Activated naive CD4-positive, alpha-beta T cell treated with anti-CD3 and anti-CD28 coated beads, Interleukin-2, amount 10 ng/mL, durations not matched to agents 5 hours and 36 hours (primary cell): ENCODE measurements around the gene VTN. TPM values are rescaled to one million over a fixed set of nuclear protein-coding genes. Genes with fewer than 3 reads are reported as not detected.

Experiments used
- microRNA-seq: library from miRNA; unstranded; fragments of <30 nt; microRNA quantifications from one replicate; pipeline ENCODE4 v1.2.0, GENCODE V29; 2022; ENCODE audit warnings: borderline microRNAs expressed, borderline replicate concordance
- total RNA-seq, 2 experiments: library from RNA; stranded (reverse); gene quantifications; one replicate each; pipeline ENCODE4 v1.2.3, GENCODE V29; 2021

The VTN gene, protein sequence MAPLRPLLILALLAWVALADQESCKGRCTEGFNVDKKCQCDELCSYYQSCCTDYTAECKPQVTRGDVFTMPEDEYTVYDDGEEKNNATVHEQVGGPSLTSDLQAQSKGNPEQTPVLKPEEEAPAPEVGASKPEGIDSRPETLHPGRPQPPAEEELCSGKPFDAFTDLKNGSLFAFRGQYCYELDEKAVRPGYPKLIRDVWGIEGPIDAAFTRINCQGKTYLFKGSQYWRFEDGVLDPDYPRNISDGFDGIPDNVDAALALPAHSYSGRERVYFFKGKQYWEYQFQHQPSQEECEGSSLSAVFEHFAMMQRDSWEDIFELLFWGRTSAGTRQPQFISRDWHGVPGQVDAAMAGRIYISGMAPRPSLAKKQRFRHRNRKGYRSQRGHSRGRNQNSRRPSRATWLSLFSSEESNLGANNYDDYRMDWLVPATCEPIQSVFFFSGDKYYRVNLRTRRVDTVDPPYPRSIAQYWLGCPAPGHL
- total RNA-seq, result under 1 TPM in 1 of 2 experiments, not detected in 1; 0.14 TPM

GRCh38 chr17:28370035-28370743 is at the start of gene VTN:
Gene VTN (minus strand): TSS chr17:28370307. CDS start chr17:28370203, 104 bp downstream.

GRCh38 chr17:28405632-28406472 is 35.7 kb upstream of the VTN start, which contains the start of gene SLC46A1:
Gene SLC46A1 (minus strand): TSS chr17:28406212. CDS start chr17:28406114, 98 bp downstream.

GRCh38 chr17:28371245-28372202 is 1.4 kb upstream of the VTN start, which contains the start of gene SARM1:
Gene SARM1 (plus strand): TSS chr17:28371694. CDS start chr17:28372033, 339 bp downstream.

GRCh38 chr17:28364665-28365363 is 5.3 kb downstream of the VTN start, which contains the start of gene SEBOX:
Gene SEBOX (minus strand): TSS chr17:28365199. CDS start chr17:28365151, 48 bp downstream.

GRCh38 chr17:28357061-28357900 is 12.8 kb downstream of the VTN start, which contains the start of gene POLDIP2:
Gene POLDIP2 (minus strand): TSS chr17:28357527. CDS start chr17:28357448, 79 bp downstream.

DNA sequence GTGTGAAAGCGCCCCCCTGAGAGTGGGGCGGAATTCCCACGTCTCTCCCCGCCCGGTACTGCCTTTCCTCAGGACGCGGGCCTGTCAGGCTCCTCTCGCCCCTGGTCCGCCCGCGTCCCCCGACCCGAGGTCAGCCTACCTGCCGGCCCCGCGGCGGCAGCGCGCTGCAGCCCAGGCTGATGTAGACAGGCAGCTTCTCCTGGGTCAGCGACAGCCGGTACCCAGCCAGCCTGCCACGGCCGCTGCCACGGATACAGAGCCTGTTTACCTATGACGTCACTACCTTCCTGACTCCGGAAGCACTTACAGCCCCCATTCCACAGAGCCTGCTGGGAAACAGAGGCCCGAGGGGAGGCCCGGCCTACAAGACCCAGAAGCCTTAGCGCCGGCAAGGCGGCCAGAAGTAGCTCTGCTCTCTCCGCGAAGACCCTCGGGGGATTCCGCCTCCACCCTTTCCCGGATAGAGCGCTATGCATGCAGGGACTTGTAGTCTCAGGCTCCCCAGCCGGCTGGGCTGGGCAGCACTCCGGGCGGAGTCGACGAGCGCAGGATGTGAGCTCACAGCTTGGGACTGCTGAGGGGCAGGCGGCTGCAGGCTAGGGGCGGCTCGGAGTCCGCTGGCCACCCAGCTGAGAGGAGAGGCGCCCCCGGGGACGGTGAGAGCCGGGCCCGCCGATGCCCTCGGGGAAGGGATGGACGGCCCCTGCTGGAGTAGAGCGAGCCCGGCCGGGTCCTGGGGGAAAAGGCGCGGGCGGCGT is 34.7 kb downstream of the VTN start, which contains the start of the genes IFT20 and TNFAIP1:
IFT20 (minus strand) TSS at position 272 of the 758 bp plus-strand sequence. CDS start 3,487 bp downstream, outside the sequence.
TNFAIP1 (plus strand) TSS at position 561 of the 758 bp plus-strand sequence. CDS start 3,761 bp downstream, outside the sequence.

DNA sequence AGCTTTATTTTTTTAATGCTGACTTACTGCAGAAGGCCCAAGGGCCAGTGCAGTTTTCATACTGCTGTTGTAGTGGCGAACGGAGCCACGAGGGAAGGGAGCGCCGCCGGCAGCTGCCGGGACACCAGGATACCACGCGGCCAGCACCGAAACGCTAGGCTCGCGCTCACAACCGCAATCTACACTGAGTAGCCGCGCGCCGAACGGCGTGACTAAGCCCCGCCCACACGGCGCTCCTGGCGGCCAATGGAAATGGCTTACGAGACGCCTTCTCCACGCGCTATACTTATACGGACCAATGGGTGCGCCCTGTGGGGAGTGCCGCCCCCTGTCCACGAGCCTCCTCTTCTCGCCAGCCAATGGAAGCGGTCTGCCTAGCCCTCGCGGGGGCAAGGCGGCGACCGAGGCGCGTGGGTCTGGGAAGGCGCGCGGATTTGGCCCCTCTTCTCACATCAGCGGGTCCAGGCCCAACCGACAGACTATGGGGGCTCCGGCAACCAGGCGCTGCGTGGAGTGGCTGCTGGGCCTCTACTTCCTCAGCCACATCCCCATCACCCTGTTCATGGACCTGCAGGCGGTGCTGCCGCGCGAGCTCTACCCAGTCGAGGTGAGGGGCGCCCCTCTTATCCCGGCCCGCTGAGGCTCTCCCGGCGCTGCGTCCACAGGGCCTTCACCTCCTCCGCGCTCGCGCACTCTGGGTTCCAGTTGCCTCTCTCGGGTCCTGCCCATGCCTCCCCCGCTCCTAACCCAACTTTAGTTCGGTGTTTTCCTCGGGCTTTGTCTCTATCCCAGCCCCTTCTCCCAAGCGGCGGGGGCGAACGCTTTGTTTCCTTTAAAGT is 51.1 kb downstream of the VTN start, which contains the start of gene TMEM97:
TMEM97 (plus strand) TSS at position 442 of the 839 bp plus-strand sequence; CDS start at position 482, 40 bp downstream.

Small RNAs within 50 kb of the gene (microRNA-seq; reads per million reads assigned to microRNA genes)
- gene MIR4723, result 0.83 reads per million

Other genes with a start within 250 kb of the VTN start
- gene TMEM97, start 51.1 kb downstream of the VTN start, total RNA-seq, result 10 to 100 TPM; 25.9 to 27.6 TPM
- 10 to 100 TPM; 25.9 to 26.0 TPM for gene IFT20, start 34.8 kb downstream of the VTN start, total RNA-seq
- gene TNFAIP1, start 34.5 kb downstream of the VTN start, total RNA-seq, result 10 to 100 TPM; 21.5 to 22.0 TPM
- 10 to 100 TPM; 48.6 to 48.9 TPM for gene POLDIP2, start 12.8 kb downstream of the VTN start, total RNA-seq
- not detected for gene SEBOX, start 5.1 kb downstream of the VTN start, total RNA-seq
- gene SARM1, start 1.4 kb upstream of the VTN start, total RNA-seq, result 10 to 100 TPM; 17.1 to 21.7 TPM
- gene SLC46A1, start 35.9 kb upstream of the VTN start, total RNA-seq, result 1 to 10 TPM; 1.3 to 2.2 TPM
- gene SLC13A2, start 103.3 kb upstream of the VTN start, total RNA-seq, result not detected
- gene FOXN1, start 136.0 kb upstream of the VTN start, total RNA-seq, result not detected
- 10 to 100 TPM; 54.4 to 54.5 TPM for gene UNC119, start 182.3 kb upstream of the VTN start, total RNA-seq
- 10 to 100 TPM; 57.2 to 59.1 TPM for gene PIGS, start 201.2 kb upstream of the VTN start, total RNA-seq
- gene ALDOC, start 206.6 kb upstream of the VTN start, total RNA-seq, result 100 to 1,000 TPM; 147 to 148 TPM
- 10 to 100 TPM; 92.3 to 93.3 TPM for gene SPAG5, start 228.7 kb upstream of the VTN start, total RNA-seq
- 10 to 100 TPM; 18.3 to 19.2 TPM for gene RSKR, start 243.9 kb upstream of the VTN start, total RNA-seq